Rectal smooth muscle tissue (tissue), 1 donor: ENCODE results near the gene CAMK1D.

Experiments used
- H3K27ac ChIP-seq: one replicate; pipeline ENCODE4 v1.7.0; 2013; ENCODE audit warnings: low read depth, low read length, inconsistent platforms
- H3K27me3 ChIP-seq: one replicate; pipeline ENCODE4 v1.7.0; 2013; ENCODE audit warnings: low read length; ENCODE audit not compliant: control insufficient read depth, insufficient read depth
- H3K36me3 ChIP-seq: one replicate; pipeline ENCODE4 v1.7.0; 2013; ENCODE audit warnings: low read length; ENCODE audit not compliant: control insufficient read depth, insufficient read depth
- H3K4me1 ChIP-seq: one replicate; pipeline ENCODE4 v1.7.0; 2013; ENCODE audit warnings: low read length; ENCODE audit not compliant: control insufficient read depth, insufficient read depth
- H3K4me3 ChIP-seq: one replicate; pipeline ENCODE4 v1.7.0; 2013; ENCODE audit warnings: low read length
- H3K9ac ChIP-seq: one replicate; pipeline ENCODE4 v1.7.0; 2013; ENCODE audit warnings: low read length

CAMK1D gene

GRCh38 chr10:12702215-12702770 lies 352.9 kb downstream of the CAMK1D start:
- Histone ChIP-seq H3K36me3 (no peaks in the 10 kb centered on the region), H3K4me1 (peaks cover 40% of the 10 kb centered on the region), H3K4me3 (no peak overlapping the region), H3K27ac (no peak overlapping the region), H3K27me3 (no peaks in the 10 kb centered on the region), H3K9ac (no peak overlapping the region)

DNA sequence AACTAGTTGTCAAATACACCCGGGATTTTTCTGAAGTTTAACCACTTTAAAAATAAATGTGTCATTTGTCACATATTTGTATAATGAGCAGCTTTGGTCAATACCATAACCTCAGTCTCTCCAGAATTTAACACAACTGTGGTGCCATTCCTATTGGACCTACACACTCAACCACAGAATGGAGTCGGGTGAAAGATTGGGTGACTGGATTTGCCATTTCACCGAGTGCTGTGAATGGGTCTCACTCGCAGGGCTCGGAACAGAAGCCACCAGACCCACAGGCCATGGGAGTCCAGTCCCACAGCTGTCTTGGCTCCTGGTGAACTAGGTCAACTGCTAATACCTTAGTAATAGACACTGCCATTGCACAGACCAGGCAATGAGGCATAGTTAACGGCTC lies 353.8 kb downstream of the CAMK1D start:
- H3K27me3 ChIP-seq, result no peaks in the 10 kb centered on the region
- no peak overlapping the region for H3K9ac ChIP-seq
- H3K4me3 ChIP-seq, result no peak overlapping the region
- H3K27ac ChIP-seq, result no peak overlapping the region
- peaks cover 47% of the 10 kb centered on the region for H3K4me1 ChIP-seq
- no peaks in the 10 kb centered on the region for H3K36me3 ChIP-seq

- Histone ChIP-seq H3K4me3 (no peak overlapping the region), H3K27me3 (no peaks in the 10 kb centered on the region), H3K36me3 (no peaks in the 10 kb centered on the region), H3K27ac (no peak overlapping the region), H3K9ac (no peak overlapping the region), H3K4me1 (peaks cover 51% of the 10 kb centered on the region)
Observed at GRCh38 chr10:12703813-12704212, 354.5 kb downstream of the CAMK1D start.

DNA sequence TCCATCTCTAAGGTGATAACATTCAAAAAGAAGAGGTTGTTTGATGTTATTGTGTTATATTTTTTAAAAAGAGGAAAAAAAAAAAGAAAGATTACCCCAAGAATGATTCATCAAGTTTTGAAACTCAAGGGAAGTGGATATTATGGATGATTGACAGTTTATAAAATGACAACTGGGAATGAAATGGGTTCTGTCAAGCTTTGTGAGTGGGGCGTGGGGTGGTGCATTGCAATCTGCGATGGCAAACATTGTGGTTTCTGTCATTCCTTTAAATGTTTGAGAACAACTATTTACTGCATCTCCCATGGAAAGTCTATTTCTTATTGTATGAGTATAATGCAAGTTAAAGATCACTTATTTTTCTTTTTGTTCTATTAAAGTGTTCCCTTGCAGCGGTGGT lies 355.1 kb downstream of the CAMK1D start:
- Histone ChIP-seq H3K4me1 (peaks cover 56% of the 10 kb centered on the region), H3K4me3 (no peak overlapping the region), H3K27me3 (no peaks in the 10 kb centered on the region), H3K9ac (no peak overlapping the region), H3K27ac (no peak overlapping the region), H3K36me3 (no peaks in the 10 kb centered on the region)

- H3K36me3 ChIP-seq, result no peaks in the 10 kb centered on the region
- H3K9ac ChIP-seq, result no peak overlapping the region
- H3K27me3 ChIP-seq, result no peaks in the 10 kb centered on the region
- H3K4me3 ChIP-seq, result no peak overlapping the region
- peaks cover 62% of the 10 kb centered on the region for H3K4me1 ChIP-seq
- H3K27ac ChIP-seq, result peak overlapping the region; percentile 92
Observed at GRCh38 chr10:12705943-12706342, 356.6 kb downstream of the CAMK1D start.

GRCh38 chr10:12707461-12708185 lies 358.3 kb downstream of the CAMK1D start:
- peaks cover 56% of the 10 kb centered on the region for H3K4me1 ChIP-seq

GRCh38 chr10:12709000-12709401 lies 359.7 kb downstream of the CAMK1D start:
- Histone ChIP-seq H3K36me3 (no peaks in the 10 kb centered on the region), H3K27me3 (no peaks in the 10 kb centered on the region), H3K27ac (peak overlapping the region; percentile 92), H3K4me1 (peaks cover 54% of the 10 kb centered on the region), H3K9ac (no peak overlapping the region), H3K4me3 (no peak overlapping the region)

More at GRCh38 chr10:12707461-12708185, 358.3 kb downstream of the CAMK1D start:
- no peak overlapping the region for H3K4me3 ChIP-seq
- no peak overlapping the region for H3K9ac ChIP-seq
- H3K36me3 ChIP-seq, result no peaks in the 10 kb centered on the region
- H3K27ac ChIP-seq, result peak overlapping the region; percentile 92
- no peaks in the 10 kb centered on the region for H3K27me3 ChIP-seq

GRCh38 chr10:12709521-12709963 lies 360.2 kb downstream of the CAMK1D start:
- Histone ChIP-seq H3K27me3 (no peaks in the 10 kb centered on the region), H3K4me3 (no peak overlapping the region), H3K27ac (peak overlapping the region; percentile 92), H3K36me3 (no peaks in the 10 kb centered on the region), H3K4me1 (peaks cover 52% of the 10 kb centered on the region), H3K9ac (no peak overlapping the region)

- H3K4me3 ChIP-seq, result no peak overlapping the region
- no peaks in the 10 kb centered on the region for H3K27me3 ChIP-seq
- H3K9ac ChIP-seq, result no peak overlapping the region
- H3K27ac ChIP-seq, result peak overlapping the region; percentile 92
- peaks cover 52% of the 10 kb centered on the region for H3K4me1 ChIP-seq
- no peaks in the 10 kb centered on the region for H3K36me3 ChIP-seq
Observed at GRCh38 chr10:12710157-12710556, 360.8 kb downstream of the CAMK1D start.

- Histone ChIP-seq H3K27ac (peak overlapping the region; percentile 92), H3K9ac (no peak overlapping the region), H3K36me3 (no peaks in the 10 kb centered on the region), H3K27me3 (no peaks in the 10 kb centered on the region), H3K4me3 (no peak overlapping the region), H3K4me1 (peaks cover 47% of the 10 kb centered on the region)
Observed at GRCh38 chr10:12710594-12711349, 361.4 kb downstream of the CAMK1D start.

DNA sequence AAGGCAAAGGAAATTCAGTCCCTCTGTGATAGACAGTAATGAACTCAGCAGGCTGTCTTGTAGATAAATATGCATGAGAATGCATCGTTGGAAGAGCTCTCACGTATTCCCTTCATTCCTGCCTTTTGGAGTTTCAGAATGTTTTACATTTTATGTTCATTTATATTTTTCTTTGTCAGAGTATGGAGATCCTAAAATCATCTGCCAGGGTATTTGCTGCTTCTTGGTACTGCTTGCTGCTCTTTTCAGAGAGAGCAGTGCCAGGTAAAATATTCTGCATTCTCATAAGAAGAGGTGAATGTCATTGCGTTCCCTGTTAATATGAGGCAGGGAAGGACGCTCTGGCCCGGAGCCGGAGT lies 362.0 kb downstream of the CAMK1D start:
- Histone ChIP-seq H3K4me1 (peaks cover 44% of the 10 kb centered on the region), H3K4me3 (no peak overlapping the region), H3K9ac (no peak overlapping the region), H3K27me3 (no peaks in the 10 kb centered on the region), H3K27ac (peak overlapping the region; percentile 21), H3K36me3 (no peaks in the 10 kb centered on the region)

DNA sequence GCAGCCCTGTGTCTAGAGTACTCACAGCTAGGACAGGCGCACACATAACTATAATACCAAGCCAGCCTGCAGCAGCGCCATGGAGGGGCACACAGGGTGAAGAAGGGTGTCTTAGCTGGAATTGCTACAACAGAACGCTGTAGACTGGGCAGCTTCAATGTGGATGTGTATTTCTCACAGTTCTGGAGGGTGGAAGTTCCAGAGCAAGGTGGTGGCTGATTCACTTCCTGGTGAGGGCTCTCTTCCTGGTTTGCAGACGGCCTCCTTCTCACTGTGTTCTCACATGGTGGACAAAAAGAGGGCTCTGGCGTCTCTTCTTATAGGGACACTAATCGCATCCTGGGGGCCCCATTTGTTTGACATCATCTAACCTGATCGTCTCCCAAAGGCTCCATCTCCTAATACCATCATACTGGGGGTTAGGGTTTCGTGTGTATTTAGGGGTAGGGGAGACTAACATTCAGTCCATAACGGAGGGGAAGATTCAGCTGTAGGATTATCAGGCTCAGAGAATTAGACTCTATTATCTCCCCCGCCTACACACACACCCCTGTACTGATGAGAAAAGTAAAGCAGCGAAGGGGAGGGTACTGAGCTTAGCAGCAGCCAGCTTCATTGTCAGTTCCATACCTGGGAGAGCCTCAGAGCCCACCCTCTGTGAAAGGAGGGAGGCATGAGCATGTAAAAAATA lies 363.1 kb downstream of the CAMK1D start:
- Histone ChIP-seq H3K36me3 (no peaks in the 10 kb centered on the region), H3K27ac (no peak overlapping the region), H3K4me1 (peaks cover 35% of the 10 kb centered on the region), H3K27me3 (no peaks in the 10 kb centered on the region), H3K9ac (no peak overlapping the region), H3K4me3 (no peak overlapping the region)
